HG03135 (cell line): ENCODE data around the gene OR4A16.

Experiments
- ATAC-seq: cut with Tn5 transposase; IDR thresholded peaks from one replicate; pipeline ENCODE4 v1.9.1; 2021; ENCODE audit warnings: mild to moderate bottlenecking, moderate library complexity; ENCODE audit not compliant: unreplicated experiment

Gene OR4A16

GRCh38 chr11:55342901-55343300 lies at the start of gene OR4A16:
TSS of gene OR4A16 (plus strand) at chr11:55343201. CDS start at chr11:55343201, 0 bp downstream.
- ATAC-seq, result no peak

GRCh38 chr11:55324500-55324899 lies 18.5 kb upstream of the OR4A16 start:
- ATAC-seq, result no peak

- no peak for ATAC-seq
These were observed 2.3 kb downstream of the OR4A16 start for GRCh38 chr11:55345306-55345705.

DNA sequence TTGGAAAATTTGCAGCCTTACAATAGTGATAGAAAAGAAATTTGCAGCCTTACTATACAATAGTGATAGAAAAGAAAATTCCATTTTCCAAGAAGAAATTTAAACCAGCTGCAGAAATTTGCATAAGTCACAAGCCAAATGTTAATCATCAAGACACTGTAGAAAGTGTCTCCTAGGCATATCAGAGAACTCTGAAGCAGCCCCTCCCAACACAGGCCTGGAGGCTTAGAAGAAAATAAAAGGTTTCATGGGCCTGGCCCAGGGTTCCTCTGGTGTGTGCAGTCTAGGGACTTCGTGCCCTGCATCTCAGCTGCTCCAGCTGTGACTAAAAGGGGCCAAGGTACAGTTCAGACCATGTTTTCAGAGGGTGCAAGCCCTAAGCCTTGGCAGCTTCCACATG lies 6.0 kb downstream of the OR4A16 start:
- ATAC-seq, result no peak

- no peak for ATAC-seq
These were observed 14.7 kb downstream of the OR4A16 start for GRCh38 chr11:55357560-55358184.

- ATAC-seq, result no peak
These were observed 24.7 kb downstream of the OR4A16 start, which contains the start of gene OR4A15 for GRCh38 chr11:55367674-55368073. TSS of gene OR4A15 (plus strand) at chr11:55367974. CDS start at chr11:55367974, 0 bp downstream.
